ENCODE data around the gene C1QTNF3.
"Not testable (repeated sequence)": the region's sequence is repeated elsewhere in the genome, so short reads cannot be mapped to it uniquely, and the experiment has no call there.

C1QTNF3 gene

DNA sequence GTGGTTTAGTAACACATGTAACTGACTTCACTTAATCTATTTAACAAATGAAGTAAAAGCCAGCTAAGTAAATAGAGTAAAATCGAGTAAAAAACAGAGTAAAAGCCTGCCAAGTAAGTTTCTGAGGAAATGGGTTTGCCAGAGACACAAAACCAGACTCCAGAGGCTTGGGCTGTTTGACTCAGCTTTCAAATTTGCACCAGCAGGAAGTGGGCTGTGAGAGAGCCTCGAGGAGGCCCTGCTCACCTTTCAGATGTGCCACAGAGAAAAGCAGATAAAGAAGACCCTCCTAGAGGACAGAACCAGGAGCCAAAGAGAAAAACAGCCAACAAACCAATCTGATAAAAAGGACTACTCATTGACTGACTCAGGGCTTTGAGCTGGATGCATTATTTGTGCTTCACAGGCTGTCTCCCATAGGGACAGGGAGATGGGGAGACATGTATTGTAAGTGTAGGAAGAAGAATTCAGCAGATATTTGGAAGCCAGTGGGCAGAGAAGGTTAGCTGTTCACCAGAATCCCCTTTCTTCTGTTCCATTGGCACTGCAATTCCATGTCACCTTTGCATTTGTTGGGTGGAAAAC is 20.8 kb downstream of the C1QTNF3 start:
- DNase-seq (ENCODE audit: low read depth in 2 of 2): no peak

- DNase-seq (ENCODE audit: low read depth in 2 of 2): no peak
Observed at GRCh38 chr5:34021334-34021733, 21.7 kb downstream of the C1QTNF3 start.

- DNase-seq (ENCODE audit: low read depth in 2 of 2): no peak
Observed at GRCh38 chr5:34020726-34021125, 22.3 kb downstream of the C1QTNF3 start.

DNA sequence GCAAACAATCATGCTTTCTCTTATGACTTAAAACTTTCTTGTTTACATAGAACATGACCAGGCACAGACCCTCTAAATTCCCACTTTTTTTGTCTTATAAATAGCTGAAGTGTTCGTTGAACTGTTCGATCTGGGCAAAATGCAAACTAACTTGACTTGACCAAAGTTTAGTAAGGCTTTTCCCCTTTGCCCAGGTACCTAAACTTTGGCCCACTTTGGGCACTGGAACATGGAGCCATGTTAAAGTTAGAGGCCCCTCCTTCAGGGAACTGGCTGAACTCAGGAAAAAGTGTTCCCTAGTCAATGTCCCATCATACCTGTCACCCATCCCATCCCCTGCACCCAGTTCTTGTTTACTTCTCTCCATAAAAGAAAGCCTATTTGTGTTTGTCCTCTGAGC is 25.8 kb downstream of the C1QTNF3 start:
- DNase-seq (ENCODE audit: low read depth in 2 of 2): no peak

- no peak for DNase-seq (ENCODE audit: low read depth in 2 of 2)
Observed at GRCh38 chr5:34016750-34017149, 26.3 kb downstream of the C1QTNF3 start.

DNA sequence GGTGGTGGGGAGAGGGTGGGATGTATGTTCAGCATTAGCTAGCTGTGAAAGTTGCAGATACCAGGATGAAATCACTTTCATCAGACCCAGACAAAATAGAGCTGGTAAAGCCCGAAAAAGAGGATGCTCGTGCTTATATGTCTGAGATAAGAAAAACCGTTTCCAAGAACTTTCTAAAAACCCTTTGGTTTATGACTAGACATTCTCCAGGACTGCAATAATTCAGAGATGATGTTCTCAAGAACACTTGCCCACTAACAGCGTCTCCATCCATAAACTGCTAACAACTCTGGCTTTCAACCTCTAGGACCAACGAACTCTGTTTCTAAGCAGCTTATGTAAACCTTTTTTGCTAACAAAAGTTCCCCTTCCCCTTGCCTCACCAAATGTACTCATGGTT is 26.8 kb downstream of the C1QTNF3 start:
- no peak for DNase-seq (ENCODE audit: low read depth in 2 of 2)

GRCh38 chr5:34015120-34015822 is 27.7 kb downstream of the C1QTNF3 start:
- DNase-seq (ENCODE audit: low read depth in 2 of 2): no peak

DNA sequence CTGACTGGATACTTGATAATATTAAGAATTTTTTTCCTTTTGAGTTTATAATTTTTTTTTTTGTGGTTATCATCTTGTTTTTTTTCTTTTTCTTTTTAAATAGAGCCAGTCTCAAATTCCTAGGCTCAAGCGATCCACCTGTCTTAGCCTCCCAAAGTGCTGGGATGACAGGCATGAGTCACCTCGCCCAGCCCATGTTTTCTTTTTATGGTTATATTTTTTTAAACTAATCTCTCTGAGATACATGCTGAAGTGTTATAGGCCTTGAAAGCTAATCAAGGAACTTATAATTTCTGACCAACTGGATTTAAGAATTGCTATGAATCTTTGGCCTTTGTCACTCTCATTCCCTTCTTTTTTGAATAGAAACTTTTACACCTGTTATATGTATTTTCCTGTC is 28.4 kb downstream of the C1QTNF3 start:
- DNase-seq (ENCODE audit: low read depth in 2 of 2): no peak

DNA sequence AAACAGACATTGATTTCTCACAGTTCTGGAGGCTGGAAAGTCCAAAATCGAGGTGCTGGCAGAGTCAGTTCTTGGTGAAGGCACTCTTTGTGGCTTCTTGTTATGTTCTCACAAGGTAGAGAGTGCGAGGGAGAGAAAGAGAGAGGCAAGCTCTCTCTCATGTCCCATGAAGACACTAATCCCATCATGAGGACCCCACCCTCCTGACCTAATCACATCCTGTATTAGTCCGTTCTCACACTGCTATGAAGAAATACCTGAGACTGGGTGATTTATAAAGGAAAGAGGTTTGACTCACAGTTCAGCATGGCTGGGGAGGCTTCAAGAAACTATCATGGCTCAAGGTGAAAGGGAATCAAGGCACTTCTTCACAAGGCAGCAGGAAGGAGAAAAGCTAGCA is 29.5 kb downstream of the C1QTNF3 start:
- DNase-seq (ENCODE audit: low read depth in 2 of 2): no peak

GRCh38 chr5:34012791-34013190 is 30.2 kb downstream of the C1QTNF3 start:
- no peak for DNase-seq (ENCODE audit: low read depth in 2 of 2)

GRCh38 chr5:34011536-34011935 is 31.5 kb downstream of the C1QTNF3 start:
- no peak for DNase-seq (ENCODE audit: low read depth in 2 of 2)

GRCh38 chr5:34010146-34010545 is 32.9 kb downstream of the C1QTNF3 start:
- not testable (repeated sequence) for DNase-seq (ENCODE audit: low read depth in 2 of 2)

DNA sequence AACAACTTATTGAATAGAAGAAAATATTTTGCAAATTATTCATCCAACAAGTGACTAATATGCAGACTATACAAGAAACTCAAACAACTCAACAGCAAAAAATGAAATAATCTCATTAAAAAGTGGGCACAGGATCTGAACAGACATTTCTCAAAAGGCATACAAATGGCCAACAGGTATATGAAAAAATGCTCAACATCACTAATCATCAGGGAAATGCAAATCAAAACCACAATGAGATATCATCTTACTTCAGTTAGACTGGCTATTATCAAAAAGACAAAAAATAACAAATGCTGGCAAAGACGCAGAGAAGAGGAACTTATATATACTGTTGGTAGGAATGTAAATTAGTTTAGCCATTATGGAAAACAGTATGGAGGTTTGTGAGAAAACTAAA is 33.4 kb downstream of the C1QTNF3 start:
- no peak for DNase-seq (ENCODE audit: low read depth in 2 of 2)

DNA sequence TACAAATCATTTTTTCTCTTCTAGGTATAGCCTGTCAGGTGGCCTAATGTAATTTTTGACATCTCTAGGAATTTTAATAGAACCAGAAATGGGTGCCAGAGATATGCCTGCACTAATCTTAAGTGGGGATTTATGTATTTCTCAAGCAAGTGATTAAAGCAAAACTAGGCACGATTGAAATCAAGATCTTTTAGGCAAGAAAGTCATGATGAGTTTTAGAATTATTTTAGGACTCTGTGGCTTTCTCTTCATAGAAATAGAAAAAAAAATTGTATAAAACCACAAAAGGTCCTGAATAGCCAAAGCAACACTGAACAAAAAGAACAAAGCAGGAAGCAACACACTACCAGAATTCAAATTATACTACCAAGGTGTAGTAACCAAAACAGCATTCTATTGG is 34.2 kb downstream of the C1QTNF3 start:
- DNase-seq (ENCODE audit: low read depth in 2 of 2): no peak

- peak; percentile 80 to 81 for DNase-seq (ENCODE audit: low read depth in 2 of 2)
Observed at GRCh38 chr5:34007621-34008600, 35.1 kb downstream of the C1QTNF3 start, which contains the start of gene AMACR. AMACR (minus strand) TSS chr5:34008050; CDS start chr5:34008019, 31 bp downstream.

- DNase-seq (ENCODE audit: low read depth in 2 of 2): no peak
Observed at GRCh38 chr5:34007201-34007620, 35.8 kb downstream of the C1QTNF3 start.

DNA sequence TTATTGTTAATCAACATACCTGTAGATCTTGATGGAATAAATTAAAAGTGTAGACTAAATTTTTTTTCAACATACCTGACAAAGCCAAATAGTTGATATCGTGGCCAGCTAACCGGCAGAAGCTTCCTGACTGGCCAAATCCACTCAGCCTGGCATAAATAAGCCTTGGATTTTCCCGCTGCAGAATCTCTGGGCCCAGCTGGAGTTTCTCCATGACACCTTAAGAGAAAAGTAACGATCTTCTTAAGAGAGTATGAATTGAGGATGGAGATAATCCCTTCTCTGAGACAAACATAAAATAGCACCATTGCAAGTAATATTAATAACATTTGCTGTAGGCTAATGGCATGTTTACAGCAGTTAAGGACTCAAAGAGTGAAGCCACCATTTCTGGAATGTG is 37.3 kb downstream of the C1QTNF3 start:
- no peak for DNase-seq (ENCODE audit: low read depth in 2 of 2)

DNA sequence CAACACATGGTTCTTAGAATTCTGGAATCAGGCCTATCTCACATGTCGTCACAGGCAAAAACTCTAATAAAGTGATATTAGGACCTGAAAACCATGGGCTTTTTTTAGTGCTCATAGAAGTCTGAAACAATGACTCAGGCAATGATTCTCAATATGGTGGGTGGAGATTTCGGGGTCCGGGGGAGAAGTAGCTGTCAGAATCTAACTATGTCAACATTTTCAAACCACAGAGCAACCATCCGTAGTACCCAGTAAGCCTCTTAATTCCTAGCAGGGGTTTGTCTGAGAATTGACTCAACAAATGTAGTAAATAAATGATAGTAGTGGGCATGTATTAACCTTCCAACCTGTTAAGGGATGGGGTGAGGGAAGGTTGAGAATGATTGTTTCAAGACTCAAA is 37.8 kb downstream of the C1QTNF3 start:
- no peak for DNase-seq (ENCODE audit: low read depth in 2 of 2)

DNA sequence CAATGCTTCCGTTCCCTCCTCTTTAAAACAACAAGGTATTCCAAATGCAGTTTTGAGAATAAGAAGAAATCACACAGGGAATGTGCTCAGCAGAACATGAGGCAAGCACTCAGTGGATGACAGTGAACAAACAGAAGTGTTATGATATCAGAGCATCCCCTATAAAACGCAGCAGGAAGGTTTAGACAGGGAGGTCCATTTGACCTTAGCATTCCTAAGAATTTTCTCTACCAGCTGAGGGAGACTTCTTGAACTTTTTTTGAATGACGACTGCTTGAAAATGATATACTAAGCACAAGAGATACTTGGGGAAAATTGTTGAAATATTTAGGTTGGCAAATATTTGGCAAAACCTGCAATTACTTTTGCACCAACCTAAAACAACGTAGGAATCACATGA is 39.1 kb downstream of the C1QTNF3 start:
- no peak for DNase-seq (ENCODE audit: low read depth in 2 of 2)

GRCh38 chr5:34002629-34003328 is 40.2 kb downstream of the C1QTNF3 start:
- DNase-seq (ENCODE audit: low read depth in 2 of 2): no peak

DNA sequence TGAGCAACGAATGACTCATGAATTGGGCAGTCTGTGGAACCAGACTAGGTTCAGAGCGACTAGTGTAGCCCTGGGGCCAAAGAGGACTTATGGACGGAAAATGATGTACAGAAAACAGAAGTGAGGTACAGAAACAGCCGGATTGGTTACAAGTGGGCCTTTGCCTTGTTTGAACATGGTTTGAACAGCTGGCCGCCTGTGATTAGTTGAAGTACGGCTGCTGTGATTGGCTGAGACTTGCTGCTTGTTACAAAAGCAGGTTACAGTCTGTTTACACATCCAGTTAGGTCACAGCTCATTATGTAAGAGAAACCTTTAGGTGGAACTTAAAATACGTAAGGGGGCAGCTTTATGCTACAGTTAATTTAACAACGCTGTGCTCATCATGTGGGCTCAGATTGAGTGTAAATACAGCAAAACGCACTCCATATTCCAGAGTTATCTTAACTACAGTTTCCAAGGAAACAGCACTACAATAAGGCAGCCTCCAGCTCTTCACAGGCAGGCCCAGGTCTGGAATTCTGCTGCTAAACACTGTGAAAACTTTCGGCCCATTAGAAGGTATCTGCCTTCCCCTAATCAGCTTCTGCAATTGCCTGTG is 41.7 kb downstream of the C1QTNF3 start:
- DNase-seq (ENCODE audit: low read depth in 2 of 2): no peak

All from activated CD8-positive, alpha-beta memory T cell treated with anti-CD3 and anti-CD28 coated beads for 4 hours (primary cell).